ENCODE results near the gene KLF11.
A peak's percentile ranks its signal among the peaks of the same experiment; 100 is the strongest.

KLF11 gene

DNA sequence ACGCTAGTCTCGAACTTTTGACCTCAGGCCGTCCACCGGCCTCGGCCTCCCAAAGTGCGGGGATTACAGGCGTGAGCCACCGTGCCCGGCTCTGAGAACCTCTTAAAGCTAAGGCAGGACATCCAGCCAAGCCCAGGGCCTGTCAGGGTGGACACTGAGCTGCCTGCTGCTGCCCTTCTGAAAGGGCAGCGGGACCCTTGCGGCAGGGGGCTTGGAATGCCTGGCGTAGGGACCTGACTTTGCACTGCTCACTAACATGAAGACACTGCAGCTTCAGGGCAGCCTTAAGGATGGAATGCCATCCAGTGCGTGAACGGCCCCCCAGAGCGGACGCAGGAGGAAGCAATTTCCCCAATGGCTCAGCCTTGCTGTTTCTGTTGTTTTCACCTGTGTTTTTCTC, 27.8 kb downstream of the KLF11 start:
- no peak for DNase-seq

GRCh38 chr2:10071595-10071994, 28.2 kb downstream of the KLF11 start:
- DNase-seq = no peak

- peak; percentile 89 for DNase-seq
These were observed 29.5 kb downstream of the KLF11 start for GRCh38 chr2:10072656-10073480.

- DNase-seq = no peak
These were observed 30.4 kb downstream of the KLF11 start for GRCh38 chr2:10073706-10074105.

DNA sequence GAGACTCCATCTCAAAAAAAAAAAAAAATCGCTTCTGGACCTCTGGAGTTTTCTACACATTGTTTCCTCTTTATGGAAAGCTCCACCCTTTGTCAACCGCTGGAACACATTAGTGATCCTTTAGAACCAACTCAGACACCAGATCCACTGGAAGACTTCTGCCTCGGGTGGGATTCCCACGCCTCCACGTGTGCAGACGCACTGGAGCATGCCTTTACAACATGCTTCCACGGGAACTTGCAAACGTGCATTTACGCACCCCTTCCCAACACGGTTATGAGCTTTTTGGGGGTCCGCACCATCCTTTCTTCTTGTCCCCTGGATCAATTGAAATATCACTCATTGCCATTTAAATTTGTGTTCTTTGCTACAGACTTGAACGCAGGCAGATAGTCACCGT, 31.8 kb downstream of the KLF11 start:
- no peak for DNase-seq

- DNase-seq = no peak
These were observed 32.3 kb downstream of the KLF11 start for GRCh38 chr2:10075571-10076209.

DNA sequence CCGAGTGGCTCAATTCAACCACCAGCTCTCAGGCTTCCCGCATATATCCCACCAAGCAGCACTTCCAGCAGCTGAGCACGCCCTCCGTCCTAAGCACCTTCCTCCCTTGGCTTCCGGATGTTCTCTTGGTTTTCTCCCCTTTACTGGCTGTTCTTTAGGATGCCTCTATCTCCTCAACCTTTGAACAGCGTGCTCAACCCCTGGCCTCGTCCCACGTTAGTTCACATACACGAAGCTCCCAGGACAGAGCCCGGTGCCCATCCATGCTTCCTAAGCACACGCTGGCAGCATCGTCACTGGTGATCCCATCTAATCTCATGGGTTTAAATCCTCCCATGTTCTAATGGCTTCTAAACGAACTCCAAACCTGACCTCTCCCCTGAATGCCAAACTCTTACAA, 33.2 kb downstream of the KLF11 start:
- no peak for DNase-seq

GRCh38 chr2:10076988-10077527, 33.7 kb downstream of the KLF11 start:
- DNase-seq = no peak

DNA sequence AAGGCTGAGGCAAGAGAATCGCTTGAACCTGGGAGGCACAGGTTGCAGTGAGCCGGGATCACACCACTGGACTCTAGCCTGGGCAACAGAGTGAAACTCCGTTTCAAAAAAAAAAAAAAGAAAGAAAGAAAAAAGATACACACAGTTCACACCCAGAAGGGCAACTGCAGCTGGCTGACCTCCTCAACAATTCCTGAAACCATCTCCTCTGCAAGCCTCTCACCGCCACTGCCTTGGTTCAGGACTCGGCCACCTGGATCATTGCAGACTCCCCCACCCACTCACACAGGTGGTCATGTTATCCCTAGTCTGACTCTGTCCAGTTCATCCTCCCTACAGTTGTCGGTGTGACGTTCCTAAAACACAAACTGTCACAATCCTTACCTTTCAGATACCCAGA, 34.7 kb downstream of the KLF11 start:
- DNase-seq = no peak

GRCh38 chr2:10078704-10079265, 35.4 kb downstream of the KLF11 start:
- DNase-seq = no peak

GRCh38 chr2:10079266-10079869, 36.0 kb downstream of the KLF11 start:
- peak; percentile 37 for DNase-seq

GRCh38 chr2:10079870-10080535, 36.7 kb downstream of the KLF11 start, which contains the start of gene CYS1:
CYS1 (minus strand) TSS chr2:10080411; CDS start chr2:10080223, 188 bp downstream.
- DNase-seq = peak; percentile 34

- DNase-seq = no peak
These were observed 37.4 kb downstream of the KLF11 start for GRCh38 chr2:10080536-10081304.

- no peak for DNase-seq
These were observed 39.7 kb downstream of the KLF11 start for GRCh38 chr2:10083046-10083445.

DNA sequence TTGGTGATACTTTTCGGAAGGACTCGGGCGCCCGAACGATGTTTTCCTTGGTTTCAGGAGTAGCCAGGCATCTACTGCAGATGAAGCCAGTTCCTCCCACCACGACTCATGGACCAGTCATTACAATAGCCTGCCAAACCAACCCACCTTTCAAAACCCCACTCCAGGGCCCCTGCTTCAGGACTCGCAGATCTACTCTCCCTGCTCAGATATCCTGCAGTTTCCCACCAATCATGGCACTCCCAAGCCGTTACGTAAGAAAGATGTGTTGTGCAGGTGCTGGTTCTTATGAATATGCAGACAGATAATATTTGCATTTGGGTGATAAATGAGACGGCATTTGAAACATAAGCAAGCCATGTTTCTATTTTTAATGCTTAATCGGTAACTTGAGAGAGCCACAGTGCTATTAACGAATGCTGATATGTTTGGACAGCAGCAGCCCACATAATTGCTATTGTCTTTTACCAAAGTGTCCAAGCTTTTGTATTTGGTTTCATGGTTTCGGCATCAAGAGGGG, 40.4 kb downstream of the KLF11 start:
- peak; percentile 10 for DNase-seq

- DNase-seq = peak; percentile 10
These were observed 41.0 kb downstream of the KLF11 start for GRCh38 chr2:10084223-10084865.

GRCh38 chr2:10085043-10085667, 41.8 kb downstream of the KLF11 start:
- no peak for DNase-seq

DNA sequence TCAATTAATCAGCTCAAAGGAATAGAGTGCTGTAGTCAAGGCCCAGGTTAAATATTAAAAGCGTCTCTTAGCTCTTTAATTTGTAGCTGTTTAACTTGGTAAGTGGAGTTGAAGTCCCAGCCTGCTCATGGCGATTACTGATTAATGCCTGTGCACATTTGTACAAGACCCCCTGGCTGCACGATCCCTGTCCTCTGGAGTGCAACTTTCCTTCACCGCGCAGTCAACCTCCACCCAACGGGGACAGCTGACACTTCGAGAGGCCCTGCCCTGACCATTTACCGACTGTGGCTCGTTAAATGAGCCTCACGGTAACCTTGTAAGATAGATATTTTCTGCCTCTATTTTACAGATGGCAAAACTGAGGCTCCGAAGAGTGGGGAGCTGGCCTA, 42.3 kb downstream of the KLF11 start:
- DNase-seq = no peak

DNA sequence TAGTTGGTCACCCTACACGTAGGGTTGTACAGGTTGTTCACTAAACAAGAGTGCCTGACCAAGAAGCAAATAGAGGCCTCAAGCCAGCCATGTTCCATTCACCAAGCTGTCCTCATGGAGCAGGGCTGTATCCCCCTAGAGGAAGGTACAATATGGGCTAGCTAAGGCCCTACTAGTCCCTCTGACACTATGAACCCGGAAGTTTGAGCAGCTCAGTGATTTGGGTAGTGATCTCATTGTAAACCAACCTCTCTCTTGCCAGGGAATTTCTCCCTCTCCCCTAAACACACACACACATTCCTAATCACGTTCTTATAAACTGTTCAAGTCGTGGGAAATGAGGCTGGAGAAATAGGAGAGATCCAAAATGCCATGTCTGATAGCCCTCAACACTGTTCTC, 43.6 kb downstream of the KLF11 start:
- peak; percentile 8 for DNase-seq

GRCh38 chr2:10087360-10087759, 44.0 kb downstream of the KLF11 start:
- no peak for DNase-seq

Data from DMS53 (cell line).